Activated gamma-delta T cell treated with Interleukin-2 at 50 U/mL for 16 hours (primary cell): ENCODE results near the gene GNB1L.
"Not testable (repeated sequence)": the region's sequence is repeated elsewhere in the genome, so short reads cannot be mapped to it uniquely, and the experiment has no call there.

ENCODE experiments used
- DNase-seq: peaks from one replicate; pipeline ENCODE4 v3.0.0-alpha.2; 2020

GNB1L gene

DNA sequence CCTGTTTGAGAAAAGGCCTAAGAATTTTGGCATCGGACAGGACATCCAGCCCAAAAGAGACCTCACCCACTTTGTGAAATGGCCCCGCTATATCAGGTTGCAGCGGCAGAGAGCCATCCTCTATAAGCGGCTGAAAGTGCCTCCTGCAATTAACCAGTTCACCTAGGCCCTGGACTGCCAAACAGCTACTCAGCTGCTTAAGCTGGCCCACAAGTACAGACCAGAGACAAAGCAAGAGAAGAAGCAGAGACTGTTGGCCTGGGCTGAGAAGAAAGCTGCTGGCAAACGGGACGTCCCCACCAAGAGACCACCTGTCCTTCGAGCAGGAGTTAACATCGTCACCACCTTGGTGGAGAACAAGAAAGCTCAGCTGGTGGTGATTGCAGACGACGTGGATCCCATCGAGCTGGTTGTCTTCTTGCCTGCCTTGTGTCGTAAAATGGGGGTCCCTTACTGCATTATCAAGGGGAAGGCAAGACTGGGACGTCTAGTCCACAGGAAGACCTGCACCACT lies 62.2 kb downstream of the GNB1L start:
- DNase-seq, result not testable (repeated sequence)

DNA sequence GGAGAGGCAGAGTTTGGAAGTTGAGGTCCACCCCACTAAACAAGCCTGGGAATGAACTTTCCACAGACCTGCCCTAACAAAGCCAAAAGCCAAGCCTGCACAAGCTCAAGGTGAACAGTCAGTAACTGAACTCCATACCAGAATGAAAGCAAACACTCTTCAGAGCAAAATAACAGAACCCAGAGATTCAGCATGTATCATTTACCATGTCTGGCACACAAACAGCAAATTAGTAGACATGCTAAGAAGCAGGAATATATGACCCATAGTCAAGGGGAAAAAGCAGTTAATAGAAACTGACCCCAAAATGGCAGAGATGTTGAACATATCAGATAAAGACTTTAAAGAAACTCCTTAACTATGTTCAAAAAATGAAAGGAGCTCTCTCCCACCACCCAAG lies 62.8 kb downstream of the GNB1L start:
- no peak for DNase-seq

DNA sequence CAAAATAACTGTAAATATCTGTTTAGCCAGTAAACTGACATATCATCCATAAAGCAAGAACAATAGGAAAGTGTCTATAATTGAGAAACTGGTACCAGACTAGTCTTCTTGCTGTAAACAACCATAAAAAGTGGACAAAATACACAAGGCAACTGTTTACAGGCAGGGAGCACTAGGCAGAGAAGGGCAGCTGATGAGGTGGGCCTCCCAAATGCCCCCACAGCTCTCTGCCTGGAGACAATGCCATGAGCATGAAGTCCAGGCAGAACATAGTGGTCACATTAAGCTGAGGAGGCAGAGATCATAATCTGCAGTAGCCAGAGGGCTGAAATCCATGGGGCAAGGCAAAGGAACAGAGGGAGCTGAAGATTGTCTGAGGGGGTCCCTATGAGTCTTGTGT lies 63.4 kb downstream of the GNB1L start:
- DNase-seq, result no peak

DNA sequence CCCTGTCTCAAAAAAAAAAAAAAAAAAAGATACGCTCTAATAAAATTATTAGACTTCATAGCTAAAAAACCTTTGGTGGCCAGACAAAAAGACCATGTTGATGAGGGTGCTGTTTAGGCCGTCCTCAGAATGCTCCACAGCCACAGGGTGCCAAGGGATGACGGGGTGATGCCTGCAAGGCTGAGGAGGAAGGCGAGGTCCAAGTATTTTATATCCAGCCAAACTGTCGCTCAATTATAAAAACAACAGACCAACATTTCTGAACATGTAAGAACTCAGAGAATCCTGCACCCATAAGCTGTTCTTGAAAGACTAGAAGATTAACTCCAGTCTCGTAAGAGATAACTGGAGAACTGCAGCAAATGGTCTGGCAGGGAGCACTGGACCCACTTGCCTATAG lies 64.8 kb downstream of the GNB1L start:
- DNase-seq, result no peak

- DNase-seq, result no peak
These were observed 65.3 kb downstream of the GNB1L start for GRCh38 chr22:19789406-19789805.

DNA sequence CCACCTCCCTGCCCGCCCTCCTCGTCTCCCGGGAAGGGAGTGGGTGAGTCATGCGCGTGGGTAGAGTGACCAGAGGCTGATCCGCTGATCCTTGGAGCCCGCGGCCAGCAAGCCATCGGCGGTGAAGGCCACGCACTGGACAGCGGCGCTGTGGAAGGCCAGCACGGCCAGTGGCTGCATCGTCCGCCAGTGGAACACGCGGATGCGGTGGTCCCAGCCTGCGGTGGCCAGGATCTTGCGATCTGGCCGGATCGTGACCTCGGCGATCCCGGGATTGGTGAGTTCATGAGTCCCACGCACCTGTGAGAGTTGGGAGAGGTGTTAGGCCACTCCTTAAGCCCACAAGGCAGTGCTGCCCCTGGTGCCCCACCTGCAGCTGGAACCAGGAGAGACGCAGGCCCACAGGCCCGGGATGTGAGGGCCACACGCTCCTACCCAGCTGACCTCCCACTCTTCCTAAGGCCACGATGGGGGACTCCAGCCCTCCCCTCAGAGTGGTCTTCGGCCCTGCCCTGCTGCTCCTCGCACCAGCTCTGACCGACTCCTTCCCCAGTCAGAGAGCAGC lies 65.9 kb downstream of the GNB1L start:
- no peak for DNase-seq

DNA sequence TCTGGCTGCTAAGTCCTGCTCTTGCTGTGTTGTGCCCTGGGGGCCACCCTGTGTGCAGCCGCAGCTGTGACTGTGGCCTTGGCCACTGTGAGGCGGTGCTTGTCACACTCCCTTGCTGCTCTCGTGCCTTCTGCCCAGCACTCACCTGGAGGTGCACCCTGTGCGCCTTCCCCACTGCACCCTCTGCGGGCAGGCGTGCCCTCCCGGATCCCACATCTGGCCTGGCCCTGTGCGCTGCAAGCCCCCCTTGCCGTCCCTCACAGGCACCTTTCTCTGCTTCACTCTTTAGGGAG lies 66.9 kb downstream of the GNB1L start:
- DNase-seq, result no peak

GRCh38 chr22:19786959-19787848 lies 67.5 kb downstream of the GNB1L start:
- DNase-seq, result no peak

DNA sequence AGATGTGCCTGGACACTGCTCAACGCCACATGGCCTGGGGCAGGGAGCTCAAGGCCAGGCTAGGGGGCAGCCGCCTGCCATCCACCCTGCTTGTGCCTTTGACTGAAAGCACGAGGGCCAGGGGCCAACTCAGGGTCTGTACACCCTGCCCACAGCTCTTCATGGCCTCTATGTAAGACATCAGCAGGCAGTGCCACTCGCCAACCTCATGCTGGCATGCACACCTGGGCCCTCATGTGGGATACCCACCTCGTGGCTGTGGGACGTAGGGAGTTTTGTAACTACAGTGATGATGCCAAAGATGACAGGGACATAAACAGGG lies 68.4 kb downstream of the GNB1L start:
- DNase-seq, result no peak

DNA sequence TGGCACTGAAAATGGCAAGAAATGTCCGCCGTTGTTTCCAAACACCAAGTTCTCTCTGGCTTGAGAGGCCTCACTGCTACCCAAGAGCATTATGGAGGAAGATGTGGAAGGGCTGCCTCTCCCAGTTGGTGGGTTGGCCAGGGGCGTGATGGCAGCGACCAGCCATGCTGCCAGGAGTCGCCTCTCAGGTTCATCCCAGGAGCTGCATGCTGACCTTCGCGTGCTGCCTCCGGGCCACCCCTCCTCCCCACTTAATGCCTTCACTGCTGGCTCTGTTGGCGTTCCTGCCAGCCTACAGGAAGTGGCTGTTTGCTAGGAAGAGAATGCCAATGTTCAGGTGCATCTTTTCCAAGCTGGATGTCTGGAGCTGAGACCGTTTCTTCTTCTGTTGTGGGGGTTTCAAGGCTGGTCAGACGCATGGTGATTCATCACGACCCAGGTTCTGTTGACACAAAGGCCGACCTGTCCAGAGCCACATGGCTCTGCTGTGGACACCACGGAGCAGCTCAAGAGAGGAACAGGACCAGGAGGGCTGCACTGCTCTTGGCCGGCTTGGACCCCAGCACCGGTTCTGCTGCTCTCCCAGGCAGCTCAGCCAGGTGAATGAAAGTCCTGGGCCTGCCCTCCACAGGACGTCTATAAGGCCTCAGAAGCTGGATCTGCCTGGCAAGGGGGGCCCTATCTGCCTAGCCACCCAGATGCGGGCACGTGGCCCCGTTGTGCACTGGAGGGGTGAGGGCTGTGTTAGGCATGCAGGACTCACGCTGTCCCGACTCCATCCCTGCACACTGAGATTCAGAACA lies 69.0 kb downstream of the GNB1L start:
- no peak for DNase-seq

- DNase-seq, result no peak
These were observed 70.1 kb downstream of the GNB1L start for GRCh38 chr22:19784384-19785175.

DNA sequence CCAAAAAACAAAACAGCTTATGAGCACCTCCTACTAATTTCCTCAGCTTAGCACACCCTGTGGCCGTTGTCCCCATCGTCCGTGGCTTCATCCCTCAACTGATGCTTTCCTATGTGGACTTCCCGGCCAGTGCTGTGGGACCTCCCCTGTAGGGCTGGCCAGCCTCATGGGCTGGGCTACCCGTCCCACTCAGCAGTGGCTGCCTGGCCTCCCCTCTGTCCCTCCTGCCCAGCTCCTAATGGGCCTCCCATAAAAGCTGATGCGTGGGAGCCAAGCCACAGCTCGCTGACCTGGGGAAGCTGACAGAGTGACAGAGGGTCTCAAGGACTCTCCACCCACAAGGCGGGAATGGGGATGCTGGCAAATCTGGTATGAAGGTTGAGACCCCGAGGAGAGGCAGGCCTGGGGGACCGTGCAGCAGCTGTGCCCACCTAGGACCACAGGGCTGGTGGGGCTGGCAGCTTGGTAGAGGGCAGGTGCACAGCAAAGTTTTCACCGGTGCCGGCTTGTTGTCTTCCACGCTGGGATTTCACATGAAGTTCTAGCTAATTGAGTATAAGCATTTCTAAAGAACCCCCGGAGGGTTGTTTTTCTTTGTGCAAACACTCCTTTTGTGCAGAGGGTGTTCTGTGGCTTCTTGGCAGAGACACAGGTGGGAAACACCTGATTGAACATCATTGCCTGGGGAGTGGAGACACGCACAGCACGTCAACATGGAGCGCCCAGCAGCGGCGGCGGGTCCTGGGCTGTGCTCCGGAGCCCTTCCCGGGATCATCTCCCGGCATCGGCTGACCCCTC lies 70.9 kb downstream of the GNB1L start:
- DNase-seq, result no peak

- no peak for DNase-seq
These were observed 72.1 kb downstream of the GNB1L start for GRCh38 chr22:19782533-19782932.

DNA sequence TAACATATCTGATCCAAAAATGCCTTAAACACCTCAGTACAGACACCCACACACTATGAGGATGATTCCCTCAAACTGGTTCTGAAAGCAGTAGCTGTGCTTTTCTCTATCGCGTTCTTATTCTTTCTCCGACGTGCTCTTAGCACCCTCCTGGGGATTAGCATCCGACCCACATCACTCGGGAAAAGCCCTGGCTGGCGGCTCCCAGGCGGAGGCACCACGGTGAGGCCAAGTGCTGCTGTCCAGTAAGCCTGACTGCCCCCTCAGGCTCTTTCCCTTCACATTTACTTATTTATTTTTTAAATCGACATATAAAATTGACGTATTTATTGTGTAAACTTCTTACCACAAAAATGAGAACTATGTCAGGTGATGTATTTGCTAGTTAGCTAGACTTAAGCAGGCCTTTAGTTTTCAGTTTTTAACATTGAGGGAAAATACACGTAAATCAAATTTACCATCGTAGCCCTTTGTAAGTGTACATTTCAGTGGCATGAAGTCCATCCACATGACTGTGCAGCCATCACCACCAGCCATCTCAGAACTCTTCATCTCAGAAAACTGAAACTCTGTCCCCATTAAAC lies 74.9 kb downstream of the GNB1L start:
- no peak for DNase-seq

GRCh38 chr22:19779011-19779421 lies 75.7 kb downstream of the GNB1L start:
- DNase-seq, result no peak

GRCh38 chr22:19777192-19777591 lies 77.5 kb downstream of the GNB1L start:
- not testable (repeated sequence) for DNase-seq

GRCh38 chr22:19776433-19777031 lies 78.1 kb downstream of the GNB1L start:
- DNase-seq, result no peak

DNA sequence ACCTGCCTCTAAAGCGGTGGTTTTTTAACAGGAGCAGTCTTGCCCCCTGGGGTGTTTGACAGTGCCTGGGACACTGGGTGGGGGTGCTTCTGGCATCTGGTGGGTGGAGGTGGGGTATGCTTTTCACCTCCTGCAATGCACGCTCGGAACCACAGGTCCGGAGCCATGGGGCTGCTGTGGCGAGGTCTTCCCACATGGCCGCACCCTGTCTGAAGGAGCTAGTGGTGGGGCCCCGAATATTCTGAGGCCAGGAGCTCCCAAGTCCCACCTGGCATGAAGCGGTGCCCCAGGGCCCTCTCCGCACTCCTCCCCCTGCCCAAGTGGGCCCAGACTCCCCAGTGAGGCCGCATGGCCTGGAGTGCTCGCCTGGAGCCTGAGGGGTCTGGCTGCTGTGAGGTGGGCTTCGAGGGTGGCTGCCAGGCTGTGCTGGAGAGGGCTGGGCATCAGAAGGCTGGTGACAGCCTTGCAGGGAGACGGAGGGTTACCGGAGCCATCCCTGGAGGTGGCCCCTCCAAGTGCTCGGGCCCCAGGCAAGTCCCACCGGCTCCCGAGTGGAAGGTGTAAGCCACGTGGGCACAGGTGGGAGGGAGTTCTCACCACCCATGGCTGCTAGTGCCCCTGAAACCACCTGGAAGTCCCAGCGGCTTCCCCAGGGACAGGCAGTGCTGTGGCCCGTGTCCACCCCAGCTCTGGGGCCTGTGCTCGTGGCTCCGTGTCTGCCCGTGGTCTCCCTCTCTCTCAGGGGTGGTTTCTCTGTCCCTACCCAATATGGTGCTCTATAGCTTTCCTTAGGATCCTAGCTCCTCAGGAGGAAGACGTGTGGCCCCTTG lies 79.0 kb downstream of the GNB1L start:
- DNase-seq, result no peak

- DNase-seq, result no peak
These were observed 80.0 kb downstream of the GNB1L start for GRCh38 chr22:19774628-19775027.

DNA sequence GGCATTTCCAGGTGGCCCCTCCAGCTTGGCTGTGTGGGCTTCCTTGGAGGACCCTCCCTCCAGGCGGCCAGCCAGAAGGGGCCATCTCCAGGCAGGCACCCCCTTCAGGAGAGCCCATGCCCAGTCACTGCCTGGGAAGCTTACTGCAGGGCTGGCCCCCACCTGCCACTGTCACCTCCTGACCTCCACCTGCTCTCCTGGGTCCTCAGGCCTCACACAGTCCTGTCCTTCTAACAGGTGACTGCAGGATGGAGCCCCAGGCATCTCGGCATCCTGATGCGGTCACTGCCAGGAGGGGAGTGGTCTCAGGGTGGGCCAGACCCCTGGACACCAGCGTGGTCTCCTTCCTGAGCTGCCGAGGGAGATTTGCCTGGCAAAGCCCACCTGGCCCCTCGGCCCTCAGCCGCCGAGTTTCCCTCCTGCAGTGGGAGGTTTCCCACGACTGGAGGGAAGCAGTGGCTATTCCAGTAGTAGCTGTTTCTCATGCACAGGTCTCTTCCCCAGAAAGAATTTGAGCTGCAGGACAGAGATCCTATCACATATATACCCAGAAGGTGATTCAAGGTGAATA lies 81.1 kb downstream of the GNB1L start:
- DNase-seq, result no peak
